Hematopoietic multipotent progenitor cell treated with erythropoietin and hydrocortisone succinate and interleukin-3 and kit ligand, for 6 days (in vitro differentiated cells): ENCODE data around the gene ACAD10.
"Not testable (repeated sequence)": the region's sequence is repeated elsewhere in the genome, so short reads cannot be mapped to it uniquely, and the experiment has no call there.

Experiments used
- DNase-seq: peaks from one replicate; pipeline ENCODE4 v3.0.0-alpha.2; 2015

Gene ACAD10

GRCh38 chr12:111754671-111755070 is 68.8 kb downstream of the ACAD10 start:
- DNase-seq = no peak

GRCh38 chr12:111756196-111756595 is 70.3 kb downstream of the ACAD10 start:
- no peak for DNase-seq

GRCh38 chr12:111756681-111757080 is 70.8 kb downstream of the ACAD10 start:
- DNase-seq = no peak

DNA sequence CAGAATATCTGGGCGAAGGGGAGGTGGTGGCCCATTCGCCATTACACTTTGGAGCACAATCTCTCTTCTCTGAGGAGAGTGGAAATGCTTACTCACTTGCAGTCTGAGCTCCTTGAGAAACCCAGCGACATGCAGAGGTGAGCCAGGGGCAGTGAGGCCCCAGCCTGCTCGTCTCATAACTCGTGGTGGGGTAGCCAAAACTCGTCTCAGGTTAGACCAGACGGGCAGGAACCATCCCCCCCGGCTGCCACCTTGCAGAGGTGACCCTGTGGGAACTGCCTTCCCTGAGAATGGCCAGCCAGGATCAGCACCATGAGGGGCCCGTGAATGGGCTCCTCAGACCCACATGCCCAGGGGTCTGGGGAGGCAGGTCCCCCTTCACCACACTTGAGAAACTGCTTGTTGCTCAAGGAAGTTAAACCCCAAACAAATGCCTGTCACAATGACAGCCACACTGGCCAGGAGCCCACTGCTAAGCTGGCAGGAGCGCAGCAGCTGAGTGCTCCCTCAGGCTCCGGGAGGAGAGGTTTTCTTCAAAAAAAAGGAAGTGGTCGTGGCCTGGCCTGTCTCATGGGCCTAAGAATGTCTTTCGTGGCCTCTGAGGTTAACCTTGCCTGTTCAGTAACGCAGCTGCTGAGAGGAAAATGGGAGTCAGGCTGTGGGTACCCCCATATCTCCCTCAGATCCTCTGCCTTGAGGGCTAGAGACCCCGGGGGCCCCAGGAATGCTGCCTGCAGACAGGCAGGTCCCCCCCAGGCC is 71.7 kb downstream of the ACAD10 start:
- DNase-seq = peak; percentile 84

- no peak for DNase-seq
These were observed 72.3 kb downstream of the ACAD10 start for GRCh38 chr12:111758120-111758561.

DNA sequence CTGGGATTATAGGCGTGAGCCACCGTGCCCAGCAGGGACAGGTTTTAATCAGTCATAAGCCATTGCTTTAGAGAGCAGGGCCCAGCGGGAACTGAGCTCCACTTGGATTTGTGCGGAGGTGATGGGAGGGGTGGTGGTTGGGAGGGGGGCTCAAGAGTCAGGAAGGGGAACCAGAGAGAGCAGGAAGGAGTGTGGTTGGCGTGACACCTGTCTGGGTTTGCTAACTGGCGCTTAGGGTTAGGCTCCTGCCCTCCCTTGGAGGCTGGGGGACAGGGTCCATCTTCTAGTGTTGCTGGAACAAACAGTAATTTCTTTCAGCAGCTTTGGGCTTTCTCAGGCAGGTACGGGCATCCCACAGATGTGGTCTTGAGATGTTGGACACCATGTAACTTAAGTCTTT is 73.4 kb downstream of the ACAD10 start:
- DNase-seq = no peak

DNA sequence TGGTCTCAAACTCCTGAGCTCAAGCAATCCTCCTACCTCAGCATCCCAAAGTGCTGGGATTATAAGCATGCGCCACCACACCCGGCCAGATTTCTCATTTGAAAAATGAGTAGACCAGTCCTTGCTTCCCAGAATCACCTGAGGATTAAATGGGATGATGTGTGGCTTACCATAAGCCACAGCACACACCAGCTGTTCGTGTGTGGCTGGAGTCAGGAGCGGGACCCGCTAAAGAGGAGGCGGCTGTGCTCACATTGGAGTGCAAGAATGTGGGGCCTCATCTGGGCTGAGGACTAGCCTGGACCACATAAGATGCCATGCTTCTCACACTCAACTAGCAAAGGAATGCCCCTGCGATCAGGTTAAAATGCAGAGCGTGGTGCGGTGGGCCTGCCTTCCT is 74.1 kb downstream of the ACAD10 start:
- DNase-seq = no peak

GRCh38 chr12:111761099-111761498 is 75.2 kb downstream of the ACAD10 start:
- DNase-seq = no peak

- DNase-seq = no peak
These were observed 75.9 kb downstream of the ACAD10 start for GRCh38 chr12:111761706-111762105.

GRCh38 chr12:111763552-111763951 is 77.7 kb downstream of the ACAD10 start:
- DNase-seq = not testable (repeated sequence)

- DNase-seq = no peak
These were observed 78.4 kb downstream of the ACAD10 start for GRCh38 chr12:111764120-111764821.

- DNase-seq = peak; percentile 67
These were observed 80.9 kb downstream of the ACAD10 start, which contains the start of gene ALDH2 for GRCh38 chr12:111766608-111767361. TSS of gene ALDH2 (plus strand) at chr12:111766933. CDS start at chr12:111766983, 50 bp downstream.

DNA sequence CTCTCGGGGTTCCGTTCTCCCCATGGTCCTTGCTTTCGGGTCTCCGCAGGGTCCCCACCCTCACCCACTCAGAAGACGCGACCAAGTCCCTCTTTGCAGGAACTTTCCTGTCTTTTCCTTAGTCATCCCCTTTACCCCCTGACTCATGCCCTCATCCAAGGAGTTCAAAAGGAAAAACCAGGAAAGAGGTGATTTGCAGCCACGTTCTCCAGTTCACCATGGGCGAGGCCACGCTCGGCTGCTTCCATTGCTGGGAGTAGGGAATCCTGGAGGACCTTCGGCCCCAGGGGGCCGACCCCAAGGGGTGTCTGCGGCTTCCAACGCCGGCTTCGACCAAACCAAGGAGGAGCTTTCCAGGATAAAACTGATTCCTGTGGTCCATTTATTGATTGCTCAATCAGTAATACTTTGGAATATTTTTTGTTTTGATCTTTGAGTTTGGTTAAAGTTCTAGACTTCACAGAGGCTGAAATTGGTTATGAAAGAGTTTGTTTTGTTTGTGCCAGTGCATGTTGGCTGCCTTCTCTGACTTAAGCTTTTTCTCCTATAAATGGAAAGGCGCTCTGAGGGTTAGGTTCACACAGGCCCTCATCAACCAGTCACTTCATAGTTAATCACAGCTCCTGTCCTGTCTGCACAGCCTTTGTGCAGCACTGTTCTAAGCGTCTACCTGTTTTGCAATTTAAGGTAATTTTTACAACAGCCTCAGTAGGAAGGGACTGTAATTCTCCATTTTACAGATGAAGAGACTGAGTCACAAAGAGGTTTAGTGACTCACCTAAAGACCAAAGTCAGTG is 81.7 kb downstream of the ACAD10 start:
- no peak for DNase-seq

DNA sequence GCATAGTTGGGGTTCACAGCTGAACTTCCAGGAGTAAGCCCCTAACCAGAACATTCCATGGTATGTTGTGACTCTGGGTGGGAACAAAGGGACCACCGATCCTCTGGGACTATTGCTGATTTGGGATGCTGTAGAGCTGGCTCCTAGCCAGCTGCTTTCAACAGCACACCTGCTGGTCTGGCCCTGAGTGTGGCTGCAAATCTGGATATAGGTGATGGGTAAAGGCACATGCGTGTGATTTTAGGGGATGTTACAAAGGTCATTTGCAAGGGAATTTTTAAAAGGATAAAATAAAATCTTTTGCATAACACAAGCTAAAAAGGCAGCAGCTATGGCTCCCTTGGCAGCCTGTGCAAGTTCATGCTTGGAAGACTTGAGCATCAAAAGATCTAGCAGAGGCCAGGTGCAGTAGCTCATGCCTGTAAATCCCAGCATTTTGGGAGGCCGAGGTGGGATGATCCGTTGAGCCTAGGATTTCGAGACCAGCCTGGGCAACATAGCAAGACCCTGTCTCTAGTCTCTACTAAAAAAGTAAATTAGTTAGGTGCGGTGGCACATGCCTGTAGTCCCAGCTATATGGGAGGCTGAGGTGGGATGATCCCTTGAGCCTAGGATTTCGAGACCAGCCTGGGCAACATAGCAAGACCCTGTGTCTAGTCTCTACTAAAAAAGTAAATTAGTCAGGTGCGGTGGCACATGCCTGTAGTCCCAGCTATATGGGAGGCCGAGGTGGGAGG is 82.5 kb downstream of the ACAD10 start:
- DNase-seq = no peak

GRCh38 chr12:111769599-111769998 is 83.7 kb downstream of the ACAD10 start:
- DNase-seq = no peak

DNA sequence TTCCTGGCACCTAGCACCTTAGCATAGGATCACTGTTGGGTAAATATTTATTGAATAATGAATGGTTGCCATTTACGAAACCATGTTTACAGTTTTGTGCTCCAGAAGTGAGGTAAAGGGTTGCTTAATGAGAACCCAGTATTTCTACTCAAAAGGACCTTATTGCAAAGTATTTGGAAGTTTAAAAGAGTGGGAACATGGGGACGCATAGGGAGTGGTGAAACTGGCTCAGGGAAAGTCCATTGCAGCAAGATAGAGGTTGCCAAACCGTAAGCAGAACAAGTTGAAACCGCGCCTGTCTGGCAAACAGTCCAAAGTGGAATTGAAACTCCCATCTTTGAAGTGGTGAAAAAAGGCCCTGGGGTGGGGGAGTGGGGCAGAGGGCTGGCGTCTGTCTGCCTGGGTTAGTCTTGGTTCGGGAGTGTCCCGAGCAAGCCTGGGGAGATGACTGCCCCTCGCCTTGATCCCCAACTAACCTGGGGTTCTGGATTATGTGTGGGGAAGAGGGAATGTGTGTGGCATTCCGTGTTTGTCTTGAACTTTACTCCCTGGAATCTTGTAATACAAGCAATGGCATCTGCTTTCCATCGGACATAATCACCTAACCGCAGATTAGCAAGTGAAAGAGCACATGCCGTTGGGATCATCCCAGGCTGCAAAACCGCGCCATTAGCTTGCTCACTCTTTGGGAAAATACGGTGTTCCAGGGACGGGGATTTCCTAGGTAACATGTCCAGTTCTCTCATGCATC is 88.1 kb downstream of the ACAD10 start:
- no peak for DNase-seq

DNA sequence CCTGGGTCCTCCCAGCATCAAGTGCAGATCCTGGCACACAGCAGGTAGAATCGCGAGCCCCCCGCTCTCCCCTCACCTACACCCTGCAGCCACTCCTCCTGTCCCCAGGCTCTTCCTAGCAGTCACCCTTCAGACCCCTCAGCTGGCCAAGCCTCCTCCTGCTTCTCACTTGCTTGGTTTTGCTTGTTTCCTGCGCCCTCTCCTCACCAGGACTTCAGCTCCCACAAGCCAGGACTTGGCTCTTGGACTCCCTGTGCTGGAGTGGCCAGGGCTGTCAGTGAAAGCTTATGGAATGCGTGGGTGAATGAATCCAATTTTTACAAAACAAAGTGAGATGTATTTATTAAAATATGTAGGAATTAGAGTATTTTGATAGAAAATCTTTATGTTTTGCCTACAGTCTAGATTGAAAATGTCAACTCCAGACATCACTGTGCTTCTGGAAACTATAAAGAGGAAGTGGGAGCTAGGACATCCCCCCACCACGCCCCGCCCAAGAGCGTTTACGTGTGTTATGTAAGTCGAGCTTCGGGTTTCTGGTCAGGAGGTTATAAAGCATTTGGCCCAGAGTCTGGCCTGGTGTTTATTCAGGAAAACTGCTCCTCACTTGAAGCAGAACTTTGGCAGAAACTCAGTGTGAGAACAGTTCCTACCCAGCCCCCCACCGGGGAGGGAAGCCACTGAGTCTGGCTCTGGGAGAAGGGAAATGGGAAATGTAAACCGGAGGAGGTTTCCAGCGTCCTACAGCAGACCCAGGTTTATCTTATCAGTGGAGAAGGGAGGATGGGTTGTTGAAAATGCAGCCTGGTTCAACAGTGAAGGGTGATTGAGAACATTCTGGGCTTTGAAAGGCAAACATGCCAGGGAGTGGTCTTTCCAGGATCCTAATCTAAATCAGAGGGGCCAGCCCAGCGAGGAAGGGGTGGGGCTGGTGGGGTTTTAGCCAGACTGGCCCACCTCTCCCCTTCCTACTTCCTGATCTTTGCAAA is 89.6 kb downstream of the ACAD10 start:
- DNase-seq = peak; percentile 92

- no peak for DNase-seq
These were observed 91.0 kb downstream of the ACAD10 start for GRCh38 chr12:111776836-111777344.

GRCh38 chr12:111777345-111778045 is 91.6 kb downstream of the ACAD10 start:
- no peak for DNase-seq
